ENCODE results near the gene NEDD1.

GRCh38 chr12:96988919-96989318 is 81.9 kb downstream of the NEDD1 start:
- TF ChIP-seq, protein P1, sequence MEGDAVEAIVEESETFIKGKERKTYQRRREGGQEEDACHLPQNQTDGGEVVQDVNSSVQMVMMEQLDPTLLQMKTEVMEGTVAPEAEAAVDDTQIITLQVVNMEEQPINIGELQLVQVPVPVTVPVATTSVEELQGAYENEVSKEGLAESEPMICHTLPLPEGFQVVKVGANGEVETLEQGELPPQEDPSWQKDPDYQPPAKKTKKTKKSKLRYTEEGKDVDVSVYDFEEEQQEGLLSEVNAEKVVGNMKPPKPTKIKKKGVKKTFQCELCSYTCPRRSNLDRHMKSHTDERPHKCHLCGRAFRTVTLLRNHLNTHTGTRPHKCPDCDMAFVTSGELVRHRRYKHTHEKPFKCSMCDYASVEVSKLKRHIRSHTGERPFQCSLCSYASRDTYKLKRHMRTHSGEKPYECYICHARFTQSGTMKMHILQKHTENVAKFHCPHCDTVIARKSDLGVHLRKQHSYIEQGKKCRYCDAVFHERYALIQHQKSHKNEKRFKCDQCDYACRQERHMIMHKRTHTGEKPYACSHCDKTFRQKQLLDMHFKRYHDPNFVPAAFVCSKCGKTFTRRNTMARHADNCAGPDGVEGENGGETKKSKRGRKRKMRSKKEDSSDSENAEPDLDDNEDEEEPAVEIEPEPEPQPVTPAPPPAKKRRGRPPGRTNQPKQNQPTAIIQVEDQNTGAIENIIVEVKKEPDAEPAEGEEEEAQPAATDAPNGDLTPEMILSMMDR (conservative IDR thresholded peaks at IDR 0.05), result no peak
- TF ChIP-seq ZFX (IDR thresholded peaks at IDR 0.05), result no peak

All from C4-2B (cell line).